ENCODE data around the gene CALML6. TPM values are rescaled to one million over a fixed set of nuclear protein-coding genes. Genes with fewer than 3 reads are reported as not detected.

Gene CALML6
- polyA plus RNA-seq, 3 donors: 0.24 TPM; not detected in 2

DNA sequence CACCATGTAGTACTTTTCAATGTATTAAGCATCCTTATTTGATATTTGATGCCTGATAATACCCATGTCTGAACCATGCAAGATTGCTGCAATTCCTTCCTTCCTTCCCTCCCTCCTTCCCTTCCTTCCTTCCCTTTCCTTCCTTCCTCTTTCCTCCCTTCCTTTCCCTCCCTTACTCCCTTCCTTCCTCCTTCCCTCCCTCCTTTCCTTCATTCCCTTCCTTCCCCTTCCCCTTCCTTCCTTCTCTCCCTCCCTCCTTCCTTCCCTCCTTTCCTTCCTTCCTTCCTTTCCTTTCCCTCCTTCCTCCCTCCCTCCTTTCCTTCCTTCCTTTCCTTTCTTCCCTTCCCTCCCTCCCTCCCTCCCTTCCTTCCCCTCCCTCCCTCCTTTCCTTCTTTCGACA, 33.7 kb downstream of the CALML6 start:
- H3K4me2 ChIP-seq (replicated peaks; ENCODE audit: extremely low read depth, low read length, poor library complexity, severe bottlenecking): no peak overlapping the region
- no peaks in the 10 kb centered on the region for H3K36me3 ChIP-seq (replicated peaks in 1 of 2; ENCODE audit: control insufficient read depth in 1 of 2, insufficient read depth in 2 of 2, low read length in 2 of 2)
- DNase-seq: no peak
- TF ChIP-seq, protein P1, sequence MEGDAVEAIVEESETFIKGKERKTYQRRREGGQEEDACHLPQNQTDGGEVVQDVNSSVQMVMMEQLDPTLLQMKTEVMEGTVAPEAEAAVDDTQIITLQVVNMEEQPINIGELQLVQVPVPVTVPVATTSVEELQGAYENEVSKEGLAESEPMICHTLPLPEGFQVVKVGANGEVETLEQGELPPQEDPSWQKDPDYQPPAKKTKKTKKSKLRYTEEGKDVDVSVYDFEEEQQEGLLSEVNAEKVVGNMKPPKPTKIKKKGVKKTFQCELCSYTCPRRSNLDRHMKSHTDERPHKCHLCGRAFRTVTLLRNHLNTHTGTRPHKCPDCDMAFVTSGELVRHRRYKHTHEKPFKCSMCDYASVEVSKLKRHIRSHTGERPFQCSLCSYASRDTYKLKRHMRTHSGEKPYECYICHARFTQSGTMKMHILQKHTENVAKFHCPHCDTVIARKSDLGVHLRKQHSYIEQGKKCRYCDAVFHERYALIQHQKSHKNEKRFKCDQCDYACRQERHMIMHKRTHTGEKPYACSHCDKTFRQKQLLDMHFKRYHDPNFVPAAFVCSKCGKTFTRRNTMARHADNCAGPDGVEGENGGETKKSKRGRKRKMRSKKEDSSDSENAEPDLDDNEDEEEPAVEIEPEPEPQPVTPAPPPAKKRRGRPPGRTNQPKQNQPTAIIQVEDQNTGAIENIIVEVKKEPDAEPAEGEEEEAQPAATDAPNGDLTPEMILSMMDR (IDR thresholded peaks at IDR 0.05): no peak
- H4K20me1 ChIP-seq (ENCODE audit: insufficient read depth, low read length): no peaks in the 10 kb centered on the region
- no peak overlapping the region for H2AFZ ChIP-seq (ENCODE audit: insufficient read depth, low read depth, low read length, poor library complexity, severe bottlenecking)
- H3K27ac Mint-ChIP-seq: no peak overlapping the region
- H3K4me1 ChIP-seq (ENCODE audit: control insufficient read depth in 1 of 2, insufficient read depth in 2 of 2, low read length in 2 of 2): peaks cover 5% of the 10 kb centered on the region in 2 donors
- H3K9me3 ChIP-seq (replicated peaks in 1 of 2; ENCODE audit: control insufficient read depth in 1 of 2, insufficient read depth in 1 of 2, low read length in 2 of 2): peaks cover 6 to 12% of the 10 kb centered on the region in 2 donors
- H3K79me2 ChIP-seq (ENCODE audit: insufficient read depth, low read length): no peaks in the 10 kb centered on the region
- peaks cover 3 to 18% (median 9%) of the 10 kb centered on the region in 7 donors for H3K9me3 Mint-ChIP-seq
- no peak overlapping the region for H3K4me3 Mint-ChIP-seq
- no peak overlapping the region for H3K27ac ChIP-seq (ENCODE audit: low read depth in 1 of 2, low read length in 2 of 2)
- intact Hi-C loops (cut with micrococcal nuclease): no loop called here
- H3K9ac ChIP-seq (ENCODE audit: insufficient read depth, low read length, poor library complexity, severe bottlenecking): no peak overlapping the region
- no peaks in the 10 kb centered on the region for H3K36me3 Mint-ChIP-seq
- peaks cover 4 to 14% (median 14%) of the 10 kb centered on the region in 3 donors for H3K27me3 Mint-ChIP-seq (ENCODE audit: low read depth in 3 of 3)
- no peak overlapping the region for H3K4me3 ChIP-seq (replicated peaks in 1 of 3; ENCODE audit: low read depth in 2 of 3, low read length in 3 of 3)
- WGBS (ENCODE audit: insufficient coverage): no CpG with 5 or more reads among the region's 1 CpG
- peaks cover 6% of the 10 kb centered on the region for H3K4me1 Mint-ChIP-seq
- H3K27me3 ChIP-seq (ENCODE audit: control insufficient read depth in 2 of 2, insufficient read depth in 2 of 2, low read length in 2 of 2): peaks cover 0 to 4% of the 10 kb centered on the region in 2 donors

DNA sequence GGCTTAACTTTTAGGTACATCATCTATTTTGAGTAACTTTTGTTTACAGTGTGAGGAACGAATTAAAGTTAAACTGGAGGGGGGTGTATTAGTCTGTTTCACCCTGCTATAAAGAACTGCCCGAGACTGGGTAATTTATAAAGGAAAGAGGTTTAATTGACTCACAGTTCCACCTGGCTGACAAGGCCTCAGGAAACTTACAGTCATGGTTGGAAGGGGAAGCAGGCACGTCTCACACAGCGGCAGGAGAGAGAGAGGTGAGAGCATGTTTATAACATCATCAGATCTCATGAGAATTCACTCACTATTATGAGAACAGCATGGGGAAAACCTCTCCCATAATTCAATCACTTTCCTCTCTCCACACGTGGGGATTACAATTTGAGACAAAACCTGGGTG, 35.9 kb downstream of the CALML6 start:
- H3K4me3 Mint-ChIP-seq: no peak overlapping the region
- no peaks in the 10 kb centered on the region for H3K36me3 ChIP-seq (replicated peaks in 1 of 2; ENCODE audit: control insufficient read depth in 1 of 2, insufficient read depth in 2 of 2, low read length in 2 of 2)
- H3K4me1 ChIP-seq (ENCODE audit: control insufficient read depth in 1 of 2, insufficient read depth in 2 of 2, low read length in 2 of 2): no peaks in the 10 kb centered on the region
- intact Hi-C loops (cut with micrococcal nuclease): no loop called here
- no peaks in the 10 kb centered on the region for H4K20me1 ChIP-seq (ENCODE audit: insufficient read depth, low read length)
- peaks cover 3% of the 10 kb centered on the region for H3K4me1 Mint-ChIP-seq
- peaks cover 8 to 23% (median 14%) of the 10 kb centered on the region in 7 donors for H3K9me3 Mint-ChIP-seq
- WGBS (ENCODE audit: insufficient coverage): 90% methylated on average over 2 of the region's 5 CpGs
- TF ChIP-seq, protein P1 (IDR thresholded peaks at IDR 0.05): no peak
- peaks cover 0 to 4% of the 10 kb centered on the region in 2 donors for H3K27me3 ChIP-seq (ENCODE audit: control insufficient read depth in 2 of 2, insufficient read depth in 2 of 2, low read length in 2 of 2)
- no peaks in the 10 kb centered on the region for H3K36me3 Mint-ChIP-seq
- H3K9me3 ChIP-seq (replicated peaks in 1 of 2; ENCODE audit: control insufficient read depth in 1 of 2, insufficient read depth in 1 of 2, low read length in 2 of 2): peaks cover 6 to 16% of the 10 kb centered on the region in 2 donors
- H3K4me3 ChIP-seq (replicated peaks in 1 of 3; ENCODE audit: low read depth in 2 of 3, low read length in 3 of 3): no peak overlapping the region
- no peak overlapping the region for H3K27ac Mint-ChIP-seq
- no peaks in the 10 kb centered on the region for H3K79me2 ChIP-seq (ENCODE audit: insufficient read depth, low read length)
- no peak overlapping the region for H3K27ac ChIP-seq (ENCODE audit: low read depth in 1 of 2, low read length in 2 of 2)
- H3K27me3 Mint-ChIP-seq (ENCODE audit: low read depth in 3 of 3): peaks cover 2 to 10% (median 7%) of the 10 kb centered on the region in 3 donors
- no peak overlapping the region for H3K9ac ChIP-seq (ENCODE audit: insufficient read depth, low read length, poor library complexity, severe bottlenecking)
- no peak overlapping the region for H2AFZ ChIP-seq (ENCODE audit: insufficient read depth, low read depth, low read length, poor library complexity, severe bottlenecking)
- DNase-seq: no peak
- no peak overlapping the region for H3K4me2 ChIP-seq (replicated peaks; ENCODE audit: extremely low read depth, low read length, poor library complexity, severe bottlenecking)

Measured in CD14-positive monocyte (primary cell).